Gastrocnemius medialis (tissue), 4 donors: ENCODE data around the gene CXorf65. TPM values are rescaled to one million over a fixed set of nuclear protein-coding genes. Genes with fewer than 3 reads are reported as not detected.

Experiments
- ATAC-seq, 2 donors: fragments of 150-250 bp; one replicate each; pipeline ENCODE4 v1.9.1; 2016
- DNase-seq, 2 donors: peaks; one replicate each; pipeline ENCODE4 v3.0.0-alpha.2; 2019
- H3K27ac ChIP-seq, 4 donors: fragments of 200-600 bp; sonication (generic); 1 replicate in 1 of 4; 2 replicates in 3 of 4; pipeline ENCODE4 v1.5.1; 2016 to 2018; ENCODE audit warnings: mild to moderate bottlenecking in 2 of 4, moderate library complexity in 1 of 4
- H3K27me3 ChIP-seq, 3 donors: fragments of 200-600 bp; sonication (generic) in 2 of 3; 1 replicate in 1 of 3; 2 replicates in 2 of 3; pipeline versions ENCODE4 v1.5.1 to v1.6.0; 2016 to 2019; ENCODE audit warnings: mild to moderate bottlenecking in 1 of 3, moderate library complexity in 1 of 3
- H3K36me3 ChIP-seq, 2 donors: fragments of 200-600 bp; sonication (generic) in 1 of 2; one replicate each; pipeline ENCODE4 v1.5.1; 2017 to 2018
- H3K4me1 ChIP-seq, 2 donors: fragments of 200-600 bp; sonication (generic) in 1 of 2; one replicate each; pipeline ENCODE4 v1.5.1; 2016 to 2017; ENCODE audit warnings: mild to moderate bottlenecking in 2 of 2
- H3K4me3 ChIP-seq, 4 donors: fragments of 200-600 bp; sonication (generic) in 3 of 4; 1 replicate in 1 of 4; 2 replicates in 3 of 4; pipeline ENCODE4 v1.5.1; 2016 to 2019; ENCODE audit warnings: mild to moderate bottlenecking in 2 of 4
- H3K9me3 ChIP-seq, 3 donors: fragments of 200-600 bp; sonication (generic) in 2 of 3; 1 replicate in 1 of 3; 2 replicates in 2 of 3; pipeline ENCODE4 v1.5.1; 2016 to 2019
- POLR2A ChIP-seq, 2 donors: fragments of 450-650 bp; IDR thresholded peaks; one replicate each; pipeline ENCODE4 v1.6.1; 2017; ENCODE audit warnings: antibody characterized with exemption in 2 of 2, mild to moderate bottlenecking in 2 of 2, moderate library complexity in 2 of 2
- in situ Hi-C, 4 donors: fragments of 200-750 bp; cut with MboI; loops; one replicate each; pipeline versions ENCODE4 v1.15.0 to v1.8.0; 2017; ENCODE audit warnings: low sequenced_read_pairs in 4 of 4
- intact Hi-C: fragments of 100-400 bp; cut with DNase I; formaldehyde crosslinking; loops from one replicate; pipeline ENCODE4 v1.15.1; 2023; ENCODE audit warnings: low total_unique reads
- total RNA-seq, 4 donors: library from RNA; depleted of rRNA; stranded (reverse); fragments of >200 nt; gene quantifications; one replicate each; pipeline versions ENCODE4 v1.1.0 to v1.2.3, GENCODE V29; 2016

The CXorf65 gene
- total RNA-seq, 4 donors from 2014 or later: not detected

DNA sequence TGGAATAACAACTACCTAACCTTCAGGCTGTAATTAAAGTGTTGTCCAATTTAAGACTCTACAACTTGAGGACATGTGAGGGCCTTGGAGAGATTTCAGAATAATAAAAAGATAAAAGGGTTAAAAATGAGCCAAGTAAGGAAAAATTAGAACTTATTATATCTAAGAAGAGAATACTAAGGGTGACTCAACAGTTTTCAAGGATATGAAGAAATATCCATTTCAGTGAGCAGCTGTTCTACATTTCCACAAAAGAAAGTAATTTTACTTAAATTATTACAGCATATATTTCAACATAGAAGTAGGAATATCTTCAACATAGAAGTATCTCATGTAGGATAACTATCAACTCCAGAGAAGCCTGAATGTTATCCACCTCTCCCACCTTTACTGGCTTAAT lies 49.7 kb downstream of the CXorf65 start:
- in situ Hi-C loops: no loop called here
- intact Hi-C loops: no loop called here
- TF ChIP-seq POLR2A (IDR thresholded peaks at IDR 0.05): no peak

More for the DNA sequence above, 49.7 kb downstream of the CXorf65 start:
- no peak overlapping the region for H3K27ac ChIP-seq
- peaks cover 0 to 27% of the 10 kb centered on the region in 2 donors for H3K36me3 ChIP-seq
- ATAC-seq (no peak), DNase-seq (no peak)
- H3K9me3 ChIP-seq: no peaks in the 10 kb centered on the region
- H3K4me1 ChIP-seq: no peaks in the 10 kb centered on the region
- no peak overlapping the region for H3K4me3 ChIP-seq
- no peaks in the 10 kb centered on the region for H3K27me3 ChIP-seq

Other genes with a start within 250 kb of the CXorf65 start
- not detected for gene TEX11, start 198.0 kb downstream of the CXorf65 start, total RNA-seq
- gene SLC7A3, start 175.6 kb downstream of the CXorf65 start, total RNA-seq: not detected
- 10 to 100 TPM; 31.7 to 66.9 (median 43.4) TPM for gene SNX12, start 38.4 kb downstream of the CXorf65 start, total RNA-seq
- 10 to 100 TPM; 35.2 to 48.0 (median 41.8) TPM for gene FOXO4, start 10.9 kb downstream of the CXorf65 start, total RNA-seq
- 1 to 10 TPM in 2 of 4 donors, under 1 TPM in 1, not detected in 1; 0.78 to 3.6 (median 1.3) TPM for gene IL2RG, start 4.8 kb upstream of the CXorf65 start, total RNA-seq
- gene MED12, start 11.9 kb upstream of the CXorf65 start, total RNA-seq: 10 to 100 TPM; 11.8 to 25.5 (median 17.4) TPM
- under 1 TPM in 3 of 4 donors, not detected in 1; 0.31 to 0.39 (median 0.31) TPM for gene NLGN3, start 38.1 kb upstream of the CXorf65 start, total RNA-seq
- gene GJB1, start 116.5 kb upstream of the CXorf65 start, total RNA-seq: under 1 TPM in 2 of 4 donors, not detected in 2; 0.24 to 0.80 TPM
- 10 to 100 TPM in 1 of 4 donors, 1 to 10 TPM in 3; 7.1 to 10.2 (median 8.9) TPM for gene ZMYM3, start 147.4 kb upstream of the CXorf65 start, total RNA-seq
- gene NONO, start 176.9 kb upstream of the CXorf65 start, total RNA-seq: 100 to 1,000 TPM in 1 of 4 donors, 10 to 100 TPM in 3; 90.5 to 101 (median 92.9) TPM
- gene ITGB1BP2, start 195.0 kb upstream of the CXorf65 start, total RNA-seq: 10 to 100 TPM in 1 of 4 donors, 1 to 10 TPM in 3; 2.4 to 17.1 (median 5.4) TPM